ENCODE results near the gene KATNB1. TPM values are rescaled to one million over a fixed set of nuclear protein-coding genes. Genes with fewer than 3 reads are reported as not detected.

KATNB1 gene
- polyA plus RNA-seq, 1 donor: 16.2 TPM

DNA sequence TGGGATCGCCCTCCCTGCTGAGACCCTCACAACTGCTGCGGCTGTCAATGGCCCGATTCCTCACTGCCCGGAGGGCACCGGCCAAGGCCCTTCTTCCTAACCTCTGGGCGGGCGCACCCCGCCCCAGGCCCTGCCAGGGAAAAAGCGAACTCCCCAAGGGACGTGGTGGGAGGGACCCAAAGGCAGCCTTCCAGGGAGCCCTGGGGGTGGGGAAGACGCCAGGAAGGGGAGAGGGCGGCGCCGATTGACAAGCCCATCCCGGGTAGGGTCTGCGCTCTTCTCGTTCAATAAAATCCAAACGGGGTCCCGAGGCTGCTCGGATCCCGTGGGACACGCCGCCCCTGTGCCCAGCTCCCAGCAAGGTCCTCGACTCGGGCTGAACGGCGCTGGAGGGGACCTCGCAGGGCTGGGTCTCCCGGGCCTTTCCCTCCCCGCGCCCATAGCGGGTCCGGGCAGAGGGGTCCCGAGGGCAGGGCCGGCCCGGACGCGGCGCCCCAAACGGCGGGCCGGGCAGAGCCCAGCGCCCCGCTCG, 66.3 kb downstream of the KATNB1 start:
- H3K9me3 ChIP-seq (ENCODE audit: control insufficient read depth, low read depth, low read length): no peaks in the 10 kb centered on the region
- H3K4me1 ChIP-seq (ENCODE audit: control insufficient read depth, insufficient read depth, low read length): peaks cover 58% of the 10 kb centered on the region
- no CpG with 5 or more reads among the region's 45 CpGs for WGBS (ENCODE audit: insufficient coverage, low lambda C conversion rate)
- peak overlapping the region; percentile 66 for H3K4me3 ChIP-seq (ENCODE audit: low read length)
- H3K27ac ChIP-seq (ENCODE audit: low read length): peak overlapping the region; percentile 76
- H3K27me3 ChIP-seq (ENCODE audit: control insufficient read depth, insufficient read depth, low read length): no peaks in the 10 kb centered on the region
- H3K36me3 ChIP-seq (ENCODE audit: control insufficient read depth, insufficient read depth, low read length): peaks cover 3% of the 10 kb centered on the region
- peak in 1 of 2 donors; percentile 52 for DNase-seq

DNA sequence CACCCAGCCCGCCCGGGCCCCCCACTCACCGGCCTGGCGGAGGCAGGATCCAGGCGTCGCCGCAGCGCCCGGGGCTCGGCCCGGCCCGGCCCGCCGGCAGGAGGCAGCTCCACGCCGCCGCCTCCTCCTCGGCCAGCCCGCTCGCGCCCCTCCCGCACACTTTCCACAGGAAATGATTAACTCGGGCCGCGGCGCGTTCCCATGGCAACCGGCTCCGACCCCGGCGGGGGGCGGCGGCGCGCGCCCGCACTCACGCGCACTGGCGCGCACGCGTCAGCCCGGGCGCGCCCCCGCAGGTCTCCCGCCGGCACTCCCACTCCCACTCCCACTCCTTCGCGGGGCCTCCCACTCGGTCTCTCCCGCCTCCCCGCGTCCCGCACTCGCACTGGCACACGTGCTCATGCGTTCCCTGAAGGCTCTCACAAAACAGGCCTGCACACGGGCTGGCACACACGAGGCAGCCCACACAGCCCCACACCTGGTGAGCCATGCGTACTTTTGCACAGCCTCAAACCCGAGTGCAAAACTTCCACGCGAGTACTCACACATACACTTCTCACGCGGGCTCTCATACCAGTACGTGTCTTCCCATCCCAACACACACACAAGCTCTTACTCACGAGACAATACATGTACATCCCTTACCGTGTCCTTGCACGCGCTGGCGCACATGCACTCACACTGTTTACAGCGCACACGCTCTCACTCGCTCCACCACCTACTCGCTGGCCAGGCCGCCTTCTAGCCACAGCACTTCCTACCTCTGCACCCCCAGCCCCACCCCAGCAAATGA, 67.0 kb downstream of the KATNB1 start, which contains the start of gene KIFC3:
TSS of gene KIFC3 (minus strand) at position 151 of the 793 bp plus-strand sequence. CDS start 4,248 bp downstream, outside the sequence.
- H3K36me3 ChIP-seq (ENCODE audit: control insufficient read depth, insufficient read depth, low read length): no peaks in the 10 kb centered on the region
- WGBS (ENCODE audit: insufficient coverage, low lambda C conversion rate): no CpG with 5 or more reads among the region's 78 CpGs
- H3K4me1 ChIP-seq (ENCODE audit: control insufficient read depth, insufficient read depth, low read length): peaks cover 56% of the 10 kb centered on the region
- DNase-seq: peak; percentile 66 to 88
- H3K27ac ChIP-seq (ENCODE audit: low read length): peak within 1 kb of the TSS; percentile 76
- H3K4me3 ChIP-seq (ENCODE audit: low read length): peak within 1 kb of the TSS; percentile 66
- no peaks in the 10 kb centered on the region for H3K27me3 ChIP-seq (ENCODE audit: control insufficient read depth, insufficient read depth, low read length)
- no peaks in the 10 kb centered on the region for H3K9me3 ChIP-seq (ENCODE audit: control insufficient read depth, low read depth, low read length)

DNA sequence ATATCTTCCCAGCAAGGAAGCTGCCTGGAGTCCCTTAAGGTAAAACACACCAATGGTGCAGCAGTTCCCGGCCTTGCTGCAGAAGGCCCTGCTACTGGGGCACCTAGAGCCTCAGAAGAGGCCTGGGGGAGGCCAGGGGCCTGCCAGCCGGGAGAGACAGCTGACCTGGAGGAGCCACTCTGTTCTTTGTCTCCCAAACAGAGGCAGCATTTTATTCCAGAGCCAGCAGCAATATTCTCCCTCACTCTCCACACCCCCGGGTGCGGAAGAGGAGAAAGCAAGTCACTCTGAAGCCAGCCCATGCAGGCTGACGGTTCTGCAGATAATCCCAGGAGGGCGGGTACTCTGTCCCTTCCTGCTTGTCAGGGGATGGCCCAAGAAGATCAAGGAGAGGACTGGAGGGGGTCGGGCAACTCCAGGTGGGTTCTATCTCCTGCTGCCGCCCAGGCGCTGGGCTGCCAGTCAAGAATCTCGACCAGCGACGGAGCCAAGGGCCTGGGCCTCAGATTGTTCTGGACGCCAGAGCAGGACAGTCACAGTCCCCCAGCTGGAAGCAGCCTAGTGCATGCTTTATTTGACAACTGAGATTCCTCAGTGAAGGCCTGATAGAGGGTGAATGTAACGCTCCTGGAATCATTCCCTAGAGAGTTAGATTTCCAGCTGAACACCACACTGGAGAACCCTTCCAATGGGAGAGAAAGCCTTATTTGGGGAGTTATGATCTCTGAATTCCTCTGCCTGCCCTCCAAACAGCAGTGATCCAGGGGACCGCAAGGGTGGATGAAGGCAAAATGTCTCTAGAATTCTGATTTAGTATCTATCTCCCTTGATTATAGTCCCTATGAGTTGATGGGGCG, 67.8 kb downstream of the KATNB1 start:
- Histone ChIP-seq H3K4me1 (ENCODE audit: control insufficient read depth, insufficient read depth, low read length) (peaks cover 59% of the 10 kb centered on the region), H3K4me3 (ENCODE audit: low read length) (no peak overlapping the region), H3K27ac (ENCODE audit: low read length) (peak overlapping the region; percentile 70), H3K36me3 (ENCODE audit: control insufficient read depth, insufficient read depth, low read length) (no peaks in the 10 kb centered on the region), H3K9me3 (ENCODE audit: control insufficient read depth, low read depth, low read length) (no peaks in the 10 kb centered on the region), H3K27me3 (ENCODE audit: control insufficient read depth, insufficient read depth, low read length) (no peaks in the 10 kb centered on the region)
- no CpG with 5 or more reads among the region's 16 CpGs for WGBS (ENCODE audit: insufficient coverage, low lambda C conversion rate)
- DNase-seq: no peak

DNA sequence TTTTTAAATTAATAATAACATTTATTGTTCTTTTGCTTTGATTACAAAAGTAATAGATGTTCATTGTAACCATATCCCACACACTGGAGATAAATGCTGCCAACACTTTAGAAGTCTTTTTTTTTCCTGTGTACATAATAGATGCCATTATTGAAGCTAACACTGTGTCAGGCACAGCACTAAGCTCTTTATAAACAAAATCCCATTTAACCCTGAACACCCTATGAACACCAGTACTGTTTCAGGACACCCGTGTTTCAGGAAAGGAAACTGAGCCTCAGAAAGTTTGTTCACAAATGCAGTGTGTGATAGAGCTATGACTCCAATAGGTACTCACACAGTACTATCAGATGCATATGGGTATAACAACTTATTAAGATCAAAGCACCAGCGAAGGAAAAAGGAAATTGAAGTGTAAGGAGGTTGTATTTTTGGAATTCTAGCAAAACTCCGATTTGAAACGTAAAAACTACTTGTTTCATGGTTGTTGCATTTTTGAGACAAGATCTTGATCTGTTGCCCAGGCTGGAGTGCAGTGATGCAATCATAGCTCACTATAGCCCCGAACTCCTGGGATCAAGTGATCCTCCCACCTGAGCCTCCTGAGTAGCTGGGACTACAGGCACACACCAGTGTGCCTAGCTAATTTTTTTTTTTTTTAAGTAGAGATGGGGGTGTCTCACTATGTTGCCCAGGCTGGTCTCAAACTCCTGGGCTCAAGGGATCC, 68.7 kb downstream of the KATNB1 start:
- Histone ChIP-seq H3K4me1 (ENCODE audit: control insufficient read depth, insufficient read depth, low read length) (peaks cover 55% of the 10 kb centered on the region), H3K27ac (ENCODE audit: low read length) (peak overlapping the region; percentile 70), H3K27me3 (ENCODE audit: control insufficient read depth, insufficient read depth, low read length) (no peaks in the 10 kb centered on the region), H3K36me3 (ENCODE audit: control insufficient read depth, insufficient read depth, low read length) (no peaks in the 10 kb centered on the region), H3K4me3 (ENCODE audit: low read length) (no peak overlapping the region), H3K9me3 (ENCODE audit: control insufficient read depth, low read depth, low read length) (no peaks in the 10 kb centered on the region)
- no peak for DNase-seq
- no CpG with 5 or more reads among the region's 5 CpGs for WGBS (ENCODE audit: insufficient coverage, low lambda C conversion rate)

DNA sequence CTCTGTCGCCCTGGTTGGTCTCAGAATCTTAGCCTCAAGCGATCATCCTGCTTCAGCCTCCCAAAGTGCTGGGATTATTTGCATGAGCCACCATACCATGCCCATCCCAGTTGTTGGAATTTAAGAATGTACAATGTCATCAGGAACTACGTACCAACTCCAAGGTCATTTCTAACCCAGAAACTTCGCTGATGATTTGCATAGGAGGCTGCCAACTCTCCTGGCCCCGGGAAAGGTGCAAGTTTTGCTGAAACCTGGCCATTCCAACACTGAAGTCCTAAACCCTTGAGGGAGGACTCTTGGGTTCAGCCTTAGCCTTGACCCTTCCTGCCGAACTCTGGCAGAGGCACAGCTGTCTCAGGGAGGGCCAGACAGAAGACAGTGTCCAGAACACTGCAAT, 69.6 kb downstream of the KATNB1 start:
- H3K27ac ChIP-seq (ENCODE audit: low read length): no peak overlapping the region
- H3K4me3 ChIP-seq (ENCODE audit: low read length): no peak overlapping the region
- H3K36me3 ChIP-seq (ENCODE audit: control insufficient read depth, insufficient read depth, low read length): no peaks in the 10 kb centered on the region
- WGBS (ENCODE audit: insufficient coverage, low lambda C conversion rate): 100% methylated on average over 1 of the region's 6 CpGs
- no peaks in the 10 kb centered on the region for H3K27me3 ChIP-seq (ENCODE audit: control insufficient read depth, insufficient read depth, low read length)
- peaks cover 54% of the 10 kb centered on the region for H3K4me1 ChIP-seq (ENCODE audit: control insufficient read depth, insufficient read depth, low read length)
- no peaks in the 10 kb centered on the region for H3K9me3 ChIP-seq (ENCODE audit: control insufficient read depth, low read depth, low read length)
- DNase-seq: no peak

Other genes starting within 250 kb of the KATNB1 start
- gene DOK4, start 249.3 kb upstream of the KATNB1 start, polyA plus RNA-seq: 113 TPM
- gene CCDC102A, start 199.2 kb upstream of the KATNB1 start, polyA plus RNA-seq: 5.6 TPM
- 9.1 TPM for gene ADGRG5, start 193.1 kb upstream of the KATNB1 start, polyA plus RNA-seq
- 102 TPM for gene ADGRG1, start 107.1 kb upstream of the KATNB1 start, polyA plus RNA-seq
- 1.7 TPM for gene ADGRG3, start 67.5 kb upstream of the KATNB1 start, polyA plus RNA-seq
- gene DRC7, start 41.0 kb upstream of the KATNB1 start, polyA plus RNA-seq: 0.22 TPM
- gene KIFC3, start 66.7 kb downstream of the KATNB1 start, polyA plus RNA-seq: 82.3 TPM
- gene CNGB1, start 235.4 kb downstream of the KATNB1 start, polyA plus RNA-seq: 7.5 TPM